Adrenal gland (tissue), 5 donors: ENCODE results near the gene S100A6.

Experiments
- POLR2A ChIP-seq, 2 donors: fragments of 450-650 bp; IDR thresholded peaks; one replicate each; pipeline ENCODE4 v1.6.1; 2017; ENCODE audit warnings: antibody characterized with exemption in 2 of 2, mild to moderate bottlenecking in 2 of 2, moderate library complexity in 1 of 2
- TF ChIP-seq, protein P1 (sequence below), 6 experiments: fragments of 450-650 bp in 4 of 6; fragments of 200-600 bp in 2 of 6; sonication (generic) in 1 of 6; IDR thresholded peaks; 1 replicate in 5 of 6; 2 replicates in 1 of 6; pipeline versions ENCODE4 v1.5.1 to v1.8.0; 2016 to 2021; ENCODE audit warnings: antibody characterized with exemption in 6 of 6, mild to moderate bottlenecking in 2 of 6, moderate library complexity in 1 of 6
- donor health status: DM: no; HTN: no; CAD: no.

DNA sequence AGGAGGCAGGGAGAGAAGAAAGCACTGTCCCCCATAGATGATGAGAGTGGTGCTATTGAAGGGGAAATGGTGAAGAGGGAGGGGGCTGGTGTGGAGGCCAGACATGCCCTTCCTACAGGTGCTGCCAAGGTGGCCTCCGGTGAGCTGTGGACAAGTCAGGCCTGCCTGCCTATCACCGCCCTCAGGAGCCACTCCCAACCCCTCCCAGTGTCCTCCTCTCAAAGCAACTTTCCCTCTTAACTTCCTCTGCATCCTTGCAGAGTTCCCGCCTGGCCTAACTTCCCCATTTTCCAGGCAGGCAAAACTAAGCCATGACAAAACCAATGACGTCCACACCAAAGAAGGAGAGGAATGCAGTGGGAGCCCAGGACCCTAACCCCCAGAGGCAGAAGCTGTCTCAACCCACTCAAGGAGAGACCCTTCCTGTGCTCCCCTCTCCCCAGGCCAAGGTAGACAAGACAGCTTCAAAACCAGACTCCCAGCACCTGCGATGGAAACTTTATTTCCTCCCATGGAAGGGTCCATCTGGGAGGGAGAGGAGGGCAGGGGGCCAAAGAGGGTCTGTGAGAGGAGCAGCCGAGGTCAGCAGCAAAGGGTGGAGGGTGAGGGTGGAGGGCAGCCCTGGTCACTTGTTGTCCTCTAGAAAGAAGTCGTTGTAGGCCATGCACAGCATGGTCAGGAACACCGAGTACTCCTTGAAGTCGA is 1.0 kb upstream of the S100A6 start:
- TF ChIP-seq, protein P1, sequence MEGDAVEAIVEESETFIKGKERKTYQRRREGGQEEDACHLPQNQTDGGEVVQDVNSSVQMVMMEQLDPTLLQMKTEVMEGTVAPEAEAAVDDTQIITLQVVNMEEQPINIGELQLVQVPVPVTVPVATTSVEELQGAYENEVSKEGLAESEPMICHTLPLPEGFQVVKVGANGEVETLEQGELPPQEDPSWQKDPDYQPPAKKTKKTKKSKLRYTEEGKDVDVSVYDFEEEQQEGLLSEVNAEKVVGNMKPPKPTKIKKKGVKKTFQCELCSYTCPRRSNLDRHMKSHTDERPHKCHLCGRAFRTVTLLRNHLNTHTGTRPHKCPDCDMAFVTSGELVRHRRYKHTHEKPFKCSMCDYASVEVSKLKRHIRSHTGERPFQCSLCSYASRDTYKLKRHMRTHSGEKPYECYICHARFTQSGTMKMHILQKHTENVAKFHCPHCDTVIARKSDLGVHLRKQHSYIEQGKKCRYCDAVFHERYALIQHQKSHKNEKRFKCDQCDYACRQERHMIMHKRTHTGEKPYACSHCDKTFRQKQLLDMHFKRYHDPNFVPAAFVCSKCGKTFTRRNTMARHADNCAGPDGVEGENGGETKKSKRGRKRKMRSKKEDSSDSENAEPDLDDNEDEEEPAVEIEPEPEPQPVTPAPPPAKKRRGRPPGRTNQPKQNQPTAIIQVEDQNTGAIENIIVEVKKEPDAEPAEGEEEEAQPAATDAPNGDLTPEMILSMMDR (IDR thresholded peaks at IDR 0.05) = no peak
- no peak for TF ChIP-seq POLR2A (IDR thresholded peaks at IDR 0.05)
